Activated CD4-positive, alpha-beta memory T cell treated with anti-CD3 and anti-CD28 coated beads for 36 hours (primary cell): ENCODE measurements around the gene MDH1B. TPM values are rescaled to one million over a fixed set of nuclear protein-coding genes. Genes with fewer than 3 reads are reported as not detected.

Source experiments
- CTCF ChIA-PET: fragments of 350-600 bp; sonication (Branson Sonifier 250); formaldehyde crosslinking; loops from one replicate; lab custom pipeline; 2021; ENCODE audit warnings: antibody characterized with exemption, inconsistent platforms; lab: Charles Lee
- POLR2A ChIA-PET: fragments of 350-600 bp; sonication (Branson Sonifier 250); formaldehyde crosslinking; loops from one replicate; lab custom pipeline; 2021; ENCODE audit warnings: antibody characterized with exemption; lab: Charles Lee
- DNase-seq: peaks from one replicate; pipeline ENCODE4 v3.0.0-alpha.2; 2020
- H3K27ac Mint-ChIP-seq: one replicate; pipeline ENCODE4 v1.8.0; 2021; ENCODE audit warnings: mixed read lengths
- H3K27me3 Mint-ChIP-seq: one replicate; pipeline ENCODE4 v1.8.0; 2021; ENCODE audit warnings: mixed read lengths
- H3K36me3 Mint-ChIP-seq: one replicate; pipeline ENCODE4 v1.8.0; 2021; ENCODE audit warnings: mixed read lengths
- H3K4me1 Mint-ChIP-seq: one replicate; pipeline ENCODE4 v1.8.0; 2021; ENCODE audit warnings: low read depth, mixed read lengths
- H3K4me3 Mint-ChIP-seq: one replicate; pipeline ENCODE4 v1.8.0; 2021; ENCODE audit warnings: mild to moderate bottlenecking, mixed read lengths
- H3K9me3 Mint-ChIP-seq: one replicate; pipeline ENCODE4 v1.8.0; 2021; ENCODE audit warnings: mixed read lengths
- intact Hi-C: fragments of 100-400 bp; cut with micrococcal nuclease; formaldehyde crosslinking; loops from one replicate; pipeline ENCODE4 v1.15.1; 2023
- microRNA-seq: library from miRNA; unstranded; fragments of <30 nt; microRNA quantifications from one replicate; pipeline ENCODE4 v1.2.0, GENCODE V29; 2022; ENCODE audit warnings: borderline number of aligned reads, borderline microRNAs expressed, borderline replicate concordance
- total RNA-seq, 2 experiments: library from RNA; stranded (reverse); gene quantifications; one replicate each; pipeline ENCODE4 v1.2.3, GENCODE V29; 2021

The MDH1B gene
- total RNA-seq, 2 experiments from 2014 or later = 0.74 to 0.87 TPM

DNA sequence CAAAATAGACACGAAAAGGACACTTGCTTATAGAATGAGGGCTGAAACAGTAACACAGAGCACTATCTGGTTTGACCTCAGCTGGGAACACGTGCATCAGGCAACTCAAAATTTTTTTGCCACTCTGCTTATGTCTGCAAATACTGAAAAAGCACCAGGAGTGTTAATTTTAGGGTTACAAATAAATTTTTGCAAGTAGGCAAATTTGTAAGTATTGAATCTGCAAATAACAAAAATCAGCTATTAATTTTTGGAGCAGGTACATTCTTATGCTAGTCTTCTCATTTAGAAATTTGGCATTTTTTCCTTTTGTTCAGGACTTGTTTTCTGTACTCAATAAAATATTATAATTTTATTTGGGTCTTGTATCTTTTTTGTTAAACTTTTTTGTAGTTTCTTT lies 76.7 kb downstream of the MDH1B start:
- peaks cover 5% of the 10 kb centered on the region for H3K4me1 Mint-ChIP-seq

More for the DNA sequence above, 76.7 kb downstream of the MDH1B start:
- Mint-ChIP-seq H3K4me3 (no peak overlapping the region), H3K36me3 (no peaks in the 10 kb centered on the region), H3K27ac (no peak overlapping the region), H3K9me3 (no peaks in the 10 kb centered on the region), H3K27me3 (peaks cover 1% of the 10 kb centered on the region)
- intact Hi-C loops = no loop called here
- ChIA-PET POLR2A (no interaction called here), CTCF (interaction anchor here (1.5 kb wide), 1 partner anchor 94 kb away, joined by 4 read pairs; no protein-coding TSS in a partner anchor)
- DNase-seq = no peak

Small RNA genes lying within 50 kb of the gene (microRNA-seq; reads per million reads assigned to microRNA genes)
- not detected for gene MIR3130-1
- not detected for gene MIR3130-2

Other genes starting within 250 kb of the MDH1B start
- not detected for gene FAM237A, start 122.8 kb downstream of the MDH1B start, total RNA-seq
- not detected for gene DYTN, start 46.9 kb downstream of the MDH1B start, total RNA-seq
- 10 to 100 TPM; 31.3 to 32.0 TPM for gene FASTKD2, start 278 bp upstream of the MDH1B start, total RNA-seq
- not detected for gene CPO, start 174.2 kb upstream of the MDH1B start, total RNA-seq